ENCODE data around the gene KATNIP.

DNA sequence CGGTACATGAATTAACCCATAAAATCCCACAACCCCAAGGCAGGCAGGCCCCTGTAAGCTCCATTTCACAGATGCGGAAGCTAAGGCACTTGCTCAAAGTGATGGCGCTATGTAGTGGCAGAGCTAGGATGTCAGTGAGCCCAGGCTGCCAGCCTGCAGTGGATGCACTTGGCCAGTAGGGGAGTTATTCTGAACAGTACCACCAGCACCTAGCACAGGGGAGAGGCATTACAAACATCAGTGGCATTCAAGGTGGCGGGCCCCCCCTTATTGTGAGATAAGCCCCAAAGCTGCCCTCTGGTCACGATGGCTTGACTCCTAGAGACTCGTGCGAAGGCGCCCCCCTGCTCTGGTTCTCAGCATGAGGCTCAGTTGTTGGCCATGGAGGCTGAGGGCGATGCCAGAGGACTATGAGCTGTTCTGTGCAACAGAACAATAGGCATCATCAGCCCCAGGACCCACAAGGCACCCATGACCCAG is 34.0 kb upstream of the KATNIP start:
- TF ChIP-seq, protein P1, sequence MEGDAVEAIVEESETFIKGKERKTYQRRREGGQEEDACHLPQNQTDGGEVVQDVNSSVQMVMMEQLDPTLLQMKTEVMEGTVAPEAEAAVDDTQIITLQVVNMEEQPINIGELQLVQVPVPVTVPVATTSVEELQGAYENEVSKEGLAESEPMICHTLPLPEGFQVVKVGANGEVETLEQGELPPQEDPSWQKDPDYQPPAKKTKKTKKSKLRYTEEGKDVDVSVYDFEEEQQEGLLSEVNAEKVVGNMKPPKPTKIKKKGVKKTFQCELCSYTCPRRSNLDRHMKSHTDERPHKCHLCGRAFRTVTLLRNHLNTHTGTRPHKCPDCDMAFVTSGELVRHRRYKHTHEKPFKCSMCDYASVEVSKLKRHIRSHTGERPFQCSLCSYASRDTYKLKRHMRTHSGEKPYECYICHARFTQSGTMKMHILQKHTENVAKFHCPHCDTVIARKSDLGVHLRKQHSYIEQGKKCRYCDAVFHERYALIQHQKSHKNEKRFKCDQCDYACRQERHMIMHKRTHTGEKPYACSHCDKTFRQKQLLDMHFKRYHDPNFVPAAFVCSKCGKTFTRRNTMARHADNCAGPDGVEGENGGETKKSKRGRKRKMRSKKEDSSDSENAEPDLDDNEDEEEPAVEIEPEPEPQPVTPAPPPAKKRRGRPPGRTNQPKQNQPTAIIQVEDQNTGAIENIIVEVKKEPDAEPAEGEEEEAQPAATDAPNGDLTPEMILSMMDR (IDR thresholded peaks at IDR 0.05): peak; percentile 10 to 52 (median 28)
- no peak for TF ChIP-seq POLR2A (IDR thresholded peaks at IDR 0.05; ENCODE audit: low read depth)
- TF ChIP-seq EP300 (IDR thresholded peaks at IDR 0.05): no peak
- TF ChIP-seq POLR2AphosphoS5 (IDR thresholded peaks at IDR 0.05): no peak

Data from esophagus muscularis mucosa (tissue), 4 donors.